GM12878 (cell line): ENCODE results near the gene MPDZ. TPM values are rescaled to one million over a fixed set of nuclear protein-coding genes. Genes with fewer than 3 reads are reported as not detected.

ENCODE experiments used
- ATAC-seq: fragments of 200-7000 bp; cut with Tn5 transposase; 3 replicates; pipeline ENCODE4 v1.9.1; 2020; ENCODE audit warnings: mild to moderate bottlenecking, moderate library complexity
- BruUV-seq: library from RNA; stranded (reverse); fragments of 400-500 nt; replicated peaks from 2 replicates; lab custom pipeline; 2021; lab: Mats Ljungman, UMichigan
- CTCF ChIA-PET: fragments of 300-600 bp; sonication (Branson Sonifier 250); formaldehyde crosslinking; extraction: SDS; loops from one replicate; lab custom pipeline; 2021; ENCODE audit warnings: inconsistent platforms; lab: Yijun Ruan, JAX
- POLR2A ChIA-PET: fragments of 350-600 bp; formaldehyde crosslinking; extraction: SDS; loops from one replicate; lab custom pipeline; 2021; ENCODE audit warnings: inconsistent platforms; lab: Charles Lee
- RAD21 ChIA-PET: fragments of 300-600 bp; sonication (Branson Sonifier 250); formaldehyde crosslinking; loops from one replicate; lab custom pipeline; 2023; ENCODE audit warnings: antibody characterized with exemption; ENCODE audit not compliant: unreplicated experiment; lab: Charles Lee
- SMC1A ChIA-PET: fragments of 300-600 bp; sonication (Branson Sonifier 250); formaldehyde crosslinking; loops from one replicate; lab custom pipeline; 2023; ENCODE audit not compliant: unreplicated experiment, uncharacterized antibody; lab: Charles Lee
- DNase-seq: peaks from one replicate; pipeline ENCODE4 v3.0.0-alpha.2; 2011; ENCODE audit warnings: low read depth, low spot score
- FAIRE-seq: peaks from 3 replicates; lab custom pipeline; 2011; peaks lifted over from hg19 to GRCh38; lab: Jason Lieb, UNC
- H2AFZ ChIP-seq: 2 replicates; pipeline ENCODE4 v1.6.0; 2011; ENCODE audit warnings: low read depth, low read length, control low read depth; ENCODE audit not compliant: control insufficient read depth
- H3K27ac ChIP-seq: 2 replicates; pipeline ENCODE4 v1.5.1; 2011; ENCODE audit warnings: control low read depth; ENCODE audit not compliant: control insufficient read depth, insufficient read depth
- H3K27me3 ChIP-seq, 2 experiments: replicated peaks in 1 of 2; 2 replicates each; pipeline versions ENCODE4 v1.6.0 to v1.6.1; 2011; ENCODE audit warnings: low read length in 1 of 2; ENCODE audit not compliant: control insufficient read depth in 2 of 2, insufficient read depth in 2 of 2
- H3K36me3 ChIP-seq, 2 experiments: 2 replicates each; pipeline ENCODE4 v1.5.1; 2011; ENCODE audit warnings: low read length in 1 of 2; ENCODE audit not compliant: control insufficient read depth in 2 of 2, insufficient read depth in 2 of 2
- H3K4me1 ChIP-seq: 2 replicates; pipeline ENCODE4 v1.6.1; 2011; ENCODE audit warnings: mild to moderate bottlenecking, low read length, moderate library complexity, mixed read lengths; ENCODE audit not compliant: control insufficient read depth, insufficient read depth
- H3K4me2 ChIP-seq: 2 replicates; pipeline ENCODE4 v1.6.0; 2011; ENCODE audit warnings: control low read depth; ENCODE audit not compliant: control insufficient read depth, insufficient read depth
- H3K4me3 ChIP-seq: fragments of 200-600 bp; sonication (generic); 2 replicates; pipeline ENCODE4 v1.5.1; 2016
- H3K79me2 ChIP-seq: 2 replicates; pipeline ENCODE4 v1.6.0; 2011; ENCODE audit warnings: low read length; ENCODE audit not compliant: control insufficient read depth, insufficient read depth
- H3K9ac ChIP-seq: 2 replicates; pipeline ENCODE4 v1.8.0; 2011; ENCODE audit warnings: low read length, control low read depth, mixed read lengths; ENCODE audit not compliant: control insufficient read depth, insufficient read depth
- H3K9me3 ChIP-seq: replicated peaks from 3 replicates; pipeline ENCODE4 v1.5.1; 2011; ENCODE audit warnings: mild to moderate bottlenecking, low read length; ENCODE audit not compliant: control insufficient read depth, insufficient read depth
- H4K20me1 ChIP-seq: 2 replicates; pipeline ENCODE4 v1.6.0; 2011; ENCODE audit not compliant: control insufficient read depth, insufficient read depth
- CHD1 ChIP-seq: IDR thresholded peaks from 2 replicates; pipeline ENCODE4 v1.6.1; 2012; ENCODE audit warnings: low read depth, low read length, improper control_type of control experiment
- CHD4 ChIP-seq: fragments of 200-600 bp; sonication (generic); IDR thresholded peaks from 2 replicates; pipeline ENCODE4 v1.6.1; 2016; ENCODE audit warnings: mild to moderate bottlenecking
- EGR1 ChIP-seq, 2 experiments: IDR thresholded peaks; 1 replicate in 1 of 2; 2 replicates in 1 of 2; pipeline ENCODE4 v1.6.1; 2011 to 2012; ENCODE audit warnings: low read depth in 2 of 2, low read length in 2 of 2, borderline replicate concordance in 1 of 2, mild to moderate bottlenecking in 1 of 2, moderate library complexity in 1 of 2
- EP300 ChIP-seq, 2 experiments: fragments of 150-350 bp in 1 of 2; IDR thresholded peaks; 2 replicates each; pipeline ENCODE4 v1.6.1; 2011 to 2012; ENCODE audit warnings: low read depth in 2 of 2, low read length in 2 of 2, borderline replicate concordance in 1 of 2, improper control_type of control experiment in 1 of 2, inconsistent platforms in 1 of 2; ENCODE audit not compliant: control insufficient read depth in 1 of 2
- ESRRA ChIP-seq: IDR thresholded peaks from 2 replicates; pipeline ENCODE4 v1.6.1; 2012; ENCODE audit warnings: mild to moderate bottlenecking, low read length, improper control_type of control experiment
- IKZF2 ChIP-seq, 2 experiments: fragments of 450-650 bp; IDR thresholded peaks; 2 replicates each; pipeline ENCODE4 v1.6.1; 2017; ENCODE audit warnings: mild to moderate bottlenecking in 2 of 2, moderate library complexity in 2 of 2
- MEF2B ChIP-seq: fragments of 450-650 bp; IDR thresholded peaks from 2 replicates; pipeline ENCODE4 v1.6.1; 2018; ENCODE audit warnings: mild to moderate bottlenecking, moderate library complexity; ENCODE audit not compliant: partially characterized antibody, poor library complexity, severe bottlenecking
- PAX8 ChIP-seq: fragments of 450-650 bp; IDR thresholded peaks from 2 replicates; pipeline ENCODE4 v1.6.1; 2017; ENCODE audit warnings: mild to moderate bottlenecking, moderate library complexity
- WGBS: methylation state at CpG from one replicate; pipeline ENCODE4 v1.1.6; 2016; ENCODE audit warnings: low lambda C conversion rate; ENCODE audit not compliant: insufficient replicate concordance, insufficient coverage; ENCODE audit errors: missing lambda C conversion rate; 5-methylcytosine and 5-hydroxymethylcytosine counted together
- in situ Hi-C: fragments of 300-500 bp; cut with MboI; formaldehyde crosslinking; loops from 9 replicates; pipeline ENCODE4 v1.14.3; 2018; ENCODE audit warnings: mixed read lengths
- intact Hi-C: fragments of 100-400 bp; cut with micrococcal nuclease; formaldehyde crosslinking; loops from one replicate; pipeline ENCODE4 v1.14.2; 2022; ENCODE audit not compliant: unreplicated experiment
- polyA plus RNA-seq, 11 experiments: library from polyadenylated mRNA; depleted of rRNA in 4 of 11; unstranded in 6 of 11; stranded (reverse) in 5 of 11; fragments of >200 nt; fragmentation: Nextera tagmentation in 4 of 11; fragmentation: Illumina TruSeq in 1 of 11; extraction: Ambion mirVana in 4 of 11; extraction: Trizol in 1 of 11; gene quantifications; 1 replicate in 1 of 11; 2 replicates in 10 of 11; pipeline versions ENCODE4 v1.2.1 to v1.2.3, GENCODE V29; 2011 to 2016; ENCODE audit warnings: inconsistent platforms in 2 of 11, missing spikeins in 2 of 11, low read depth in 1 of 11
- total RNA-seq, 4 experiments: library from RNA; depleted of rRNA in 3 of 4; stranded (reverse); fragments of >200 nt in 3 of 4; fragmentation: Illumina TruSeq in 1 of 4; extraction: Trizol in 1 of 4; gene quantifications; 2 replicates each; pipeline versions ENCODE4 v1.2.1 to v1.2.3, GENCODE V29; 2013 to 2021
- TF ChIP-seq, protein P1 (sequence below): IDR thresholded peaks from 2 replicates; pipeline ENCODE4 v1.6.1; 2011; ENCODE audit warnings: low read depth, mild to moderate bottlenecking, low read length, moderate library complexity, borderline replicate concordance; ENCODE audit errors: extremely low read depth
- TF ChIP-seq, protein P2 (sequence below): fragments of 450-650 bp; IDR thresholded peaks from 2 replicates; pipeline ENCODE4 v1.6.1; 2017; ENCODE audit warnings: mild to moderate bottlenecking, moderate library complexity
- TF ChIP-seq, protein P3 (sequence below): IDR thresholded peaks from 2 replicates; pipeline ENCODE4 v1.6.1; 2011; ENCODE audit warnings: borderline replicate concordance, low read depth, mild to moderate bottlenecking, moderate library complexity, mixed read lengths, low read length; ENCODE audit not compliant: insufficient read depth; ENCODE audit errors: extremely low read length
- TF ChIP-seq, protein P4 (sequence below): fragments of 450-650 bp; IDR thresholded peaks from 2 replicates; pipeline ENCODE4 v1.6.1; 2017; ENCODE audit warnings: mild to moderate bottlenecking

Gene MPDZ
- total and polyA plus RNA-seq, 10 of the 15 experiments (the other 5 are each of a cell fraction or from before 2014, with no cell fraction given) = 0.36 TPM; not detected in 9

DNA sequence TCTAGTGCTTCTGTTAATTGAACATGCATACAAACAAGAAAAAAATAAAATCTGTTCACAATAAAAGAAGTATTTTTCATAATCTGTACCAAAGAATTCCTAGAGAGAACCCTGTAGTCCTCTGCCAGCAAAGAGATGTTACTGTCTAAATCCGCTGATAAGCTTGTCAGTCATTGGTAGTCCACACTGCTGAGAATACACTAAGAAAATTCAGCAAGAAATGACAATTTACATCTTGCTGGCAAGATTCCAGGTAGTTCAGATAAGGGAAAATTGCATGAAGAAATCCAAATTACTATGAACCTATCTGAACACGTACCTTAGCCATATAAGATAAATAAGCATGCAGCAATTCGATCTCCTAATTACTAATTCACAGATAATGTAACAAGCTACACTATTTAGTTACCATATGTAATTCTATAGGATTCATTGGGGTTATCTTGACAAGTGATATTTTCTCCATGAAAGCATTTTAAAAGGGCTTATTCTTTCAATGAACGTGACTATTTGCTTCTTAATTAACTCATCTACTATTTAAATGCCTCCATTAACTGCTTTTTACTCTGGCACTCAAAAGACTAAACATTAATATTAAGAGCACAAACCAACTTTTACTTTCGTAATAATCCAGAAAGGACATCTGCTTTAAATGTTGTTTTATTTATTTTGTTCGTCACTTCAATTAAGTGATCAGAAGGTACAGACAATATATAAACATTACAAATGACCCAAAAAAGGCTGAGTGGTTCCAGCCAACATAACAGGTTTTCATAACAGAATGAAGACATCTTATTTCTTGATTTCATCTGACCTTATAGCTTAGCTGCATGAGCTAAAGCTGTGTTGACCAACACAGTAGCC, 9.7 kb downstream of the MPDZ start:
- in situ Hi-C loops (no loop called here), intact Hi-C loops (no loop called here)
- Histone ChIP-seq H3K79me2 (no peaks in the 10 kb centered on the region), H3K9me3 (no peaks in the 10 kb centered on the region), H2AFZ (no peak overlapping the region), H3K36me3 (no peaks in the 10 kb centered on the region), H4K20me1 (no peaks in the 10 kb centered on the region), H3K4me3 (no peak overlapping the region), H3K27ac (no peak overlapping the region), H3K4me2 (no peak overlapping the region), H3K4me1 (no peaks in the 10 kb centered on the region), H3K9ac (no peak overlapping the region), H3K27me3 (no peaks in the 10 kb centered on the region)
- SMC1A ChIA-PET = no interaction called here
- RAD21 ChIA-PET = no interaction called here
- DNase-seq (no peak), ATAC-seq (no peak), FAIRE-seq (no peak)
- CTCF ChIA-PET = interaction anchor here (1.2 kb wide), 1 partner anchor 14 kb away, joined by 3 read pairs; no protein-coding TSS in a partner anchor
- POLR2A ChIA-PET = interaction anchor here (0.6 kb wide), 1 partner anchor 37 kb away, joined by 5 read pairs; no protein-coding TSS in a partner anchor
- no TSS peak for BruUV-seq
- 9% methylated on average over 6 of the region's 6 CpGs for WGBS
- TF ChIP-seq, protein P1, sequence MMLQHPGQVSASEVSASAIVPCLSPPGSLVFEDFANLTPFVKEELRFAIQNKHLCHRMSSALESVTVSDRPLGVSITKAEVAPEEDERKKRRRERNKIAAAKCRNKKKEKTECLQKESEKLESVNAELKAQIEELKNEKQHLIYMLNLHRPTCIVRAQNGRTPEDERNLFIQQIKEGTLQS = no peak
- no peak for TF ChIP-seq CHD1
- TF ChIP-seq, protein P2, sequence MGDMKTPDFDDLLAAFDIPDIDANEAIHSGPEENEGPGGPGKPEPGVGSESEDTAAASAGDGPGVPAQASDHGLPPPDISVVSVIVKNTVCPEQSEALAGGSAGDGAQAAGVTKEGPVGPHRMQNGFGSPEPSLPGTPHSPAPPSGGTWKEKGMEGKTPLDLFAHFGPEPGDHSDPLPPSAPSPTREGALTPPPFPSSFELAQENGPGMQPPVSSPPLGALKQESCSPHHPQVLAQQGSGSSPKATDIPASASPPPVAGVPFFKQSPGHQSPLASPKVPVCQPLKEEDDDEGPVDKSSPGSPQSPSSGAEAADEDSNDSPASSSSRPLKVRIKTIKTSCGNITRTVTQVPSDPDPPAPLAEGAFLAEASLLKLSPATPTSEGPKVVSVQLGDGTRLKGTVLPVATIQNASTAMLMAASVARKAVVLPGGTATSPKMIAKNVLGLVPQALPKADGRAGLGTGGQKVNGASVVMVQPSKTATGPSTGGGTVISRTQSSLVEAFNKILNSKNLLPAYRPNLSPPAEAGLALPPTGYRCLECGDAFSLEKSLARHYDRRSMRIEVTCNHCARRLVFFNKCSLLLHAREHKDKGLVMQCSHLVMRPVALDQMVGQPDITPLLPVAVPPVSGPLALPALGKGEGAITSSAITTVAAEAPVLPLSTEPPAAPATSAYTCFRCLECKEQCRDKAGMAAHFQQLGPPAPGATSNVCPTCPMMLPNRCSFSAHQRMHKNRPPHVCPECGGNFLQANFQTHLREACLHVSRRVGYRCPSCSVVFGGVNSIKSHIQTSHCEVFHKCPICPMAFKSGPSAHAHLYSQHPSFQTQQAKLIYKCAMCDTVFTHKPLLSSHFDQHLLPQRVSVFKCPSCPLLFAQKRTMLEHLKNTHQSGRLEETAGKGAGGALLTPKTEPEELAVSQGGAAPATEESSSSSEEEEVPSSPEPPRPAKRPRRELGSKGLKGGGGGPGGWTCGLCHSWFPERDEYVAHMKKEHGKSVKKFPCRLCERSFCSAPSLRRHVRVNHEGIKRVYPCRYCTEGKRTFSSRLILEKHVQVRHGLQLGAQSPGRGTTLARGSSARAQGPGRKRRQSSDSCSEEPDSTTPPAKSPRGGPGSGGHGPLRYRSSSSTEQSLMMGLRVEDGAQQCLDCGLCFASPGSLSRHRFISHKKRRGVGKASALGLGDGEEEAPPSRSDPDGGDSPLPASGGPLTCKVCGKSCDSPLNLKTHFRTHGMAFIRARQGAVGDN = no peak
- no peak for TF ChIP-seq ESRRA
- no peak for TF ChIP-seq EP300 (IDR thresholded peaks at IDR 0.05; ENCODE audit: borderline replicate concordance in 1 of 2, control insufficient read depth in 1 of 2, low read depth in 2 of 2, low read length in 2 of 2)
- TF ChIP-seq PAX8 = no peak
- TF ChIP-seq, protein P3, sequence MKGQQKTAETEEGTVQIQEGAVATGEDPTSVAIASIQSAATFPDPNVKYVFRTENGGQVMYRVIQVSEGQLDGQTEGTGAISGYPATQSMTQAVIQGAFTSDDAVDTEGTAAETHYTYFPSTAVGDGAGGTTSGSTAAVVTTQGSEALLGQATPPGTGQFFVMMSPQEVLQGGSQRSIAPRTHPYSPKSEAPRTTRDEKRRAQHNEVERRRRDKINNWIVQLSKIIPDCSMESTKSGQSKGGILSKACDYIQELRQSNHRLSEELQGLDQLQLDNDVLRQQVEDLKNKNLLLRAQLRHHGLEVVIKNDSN = no peak
- TF ChIP-seq CHD4 = no peak
- no peak for TF ChIP-seq MEF2B
- TF ChIP-seq, protein P4, sequence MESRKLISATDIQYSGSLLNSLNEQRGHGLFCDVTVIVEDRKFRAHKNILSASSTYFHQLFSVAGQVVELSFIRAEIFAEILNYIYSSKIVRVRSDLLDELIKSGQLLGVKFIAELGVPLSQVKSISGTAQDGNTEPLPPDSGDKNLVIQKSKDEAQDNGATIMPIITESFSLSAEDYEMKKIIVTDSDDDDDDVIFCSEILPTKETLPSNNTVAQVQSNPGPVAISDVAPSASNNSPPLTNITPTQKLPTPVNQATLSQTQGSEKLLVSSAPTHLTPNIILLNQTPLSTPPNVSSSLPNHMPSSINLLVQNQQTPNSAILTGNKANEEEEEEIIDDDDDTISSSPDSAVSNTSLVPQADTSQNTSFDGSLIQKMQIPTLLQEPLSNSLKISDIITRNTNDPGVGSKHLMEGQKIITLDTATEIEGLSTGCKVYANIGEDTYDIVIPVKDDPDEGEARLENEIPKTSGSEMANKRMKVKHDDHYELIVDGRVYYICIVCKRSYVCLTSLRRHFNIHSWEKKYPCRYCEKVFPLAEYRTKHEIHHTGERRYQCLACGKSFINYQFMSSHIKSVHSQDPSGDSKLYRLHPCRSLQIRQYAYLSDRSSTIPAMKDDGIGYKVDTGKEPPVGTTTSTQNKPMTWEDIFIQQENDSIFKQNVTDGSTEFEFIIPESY = no peak
- TF ChIP-seq IKZF2 (IDR thresholded peaks at IDR 0.05) = no peak
- no peak for TF ChIP-seq EGR1 (IDR thresholded peaks at IDR 0.05; ENCODE audit: borderline replicate concordance in 1 of 2, low read depth in 2 of 2, low read length in 2 of 2)
